Activated naive CD8-positive, alpha-beta T cell treated with anti-CD3 and anti-CD28 coated beads, Interleukin-2, amount 50 U/mL, for 16 hours (primary cell): ENCODE data around the gene GNA12.
A peak's percentile ranks its signal among the peaks of the same experiment; 100 is the strongest.
"Not testable (repeated sequence)": the region's sequence is repeated elsewhere in the genome, so short reads cannot be mapped to it uniquely, and the experiment has no call there.

Experiments used
- DNase-seq: peaks from one replicate; pipeline ENCODE4 v3.0.0-alpha.2; 2020; ENCODE audit warnings: low read depth, low spot score

The GNA12 gene

DNA sequence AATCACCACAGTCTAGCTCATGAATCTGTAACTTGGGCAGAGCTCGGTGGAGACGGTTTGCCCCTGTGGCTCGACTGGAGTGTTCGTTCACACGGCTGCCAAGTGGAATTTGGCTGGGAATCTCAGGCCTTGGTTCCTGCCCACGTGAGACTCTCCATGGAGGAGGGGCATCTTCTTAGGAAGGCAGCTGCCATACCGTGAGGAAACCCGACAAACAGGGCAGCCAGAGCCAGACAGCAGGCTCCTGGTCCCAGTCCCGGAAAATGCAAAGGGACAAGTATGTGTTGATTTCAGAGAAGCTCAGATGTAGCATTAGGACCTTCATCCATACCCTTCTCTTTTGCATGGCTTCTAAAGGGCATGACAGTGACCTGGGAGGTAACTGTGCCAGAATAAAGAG is 129.5 kb downstream of the GNA12 start:
- no peak for DNase-seq

DNA sequence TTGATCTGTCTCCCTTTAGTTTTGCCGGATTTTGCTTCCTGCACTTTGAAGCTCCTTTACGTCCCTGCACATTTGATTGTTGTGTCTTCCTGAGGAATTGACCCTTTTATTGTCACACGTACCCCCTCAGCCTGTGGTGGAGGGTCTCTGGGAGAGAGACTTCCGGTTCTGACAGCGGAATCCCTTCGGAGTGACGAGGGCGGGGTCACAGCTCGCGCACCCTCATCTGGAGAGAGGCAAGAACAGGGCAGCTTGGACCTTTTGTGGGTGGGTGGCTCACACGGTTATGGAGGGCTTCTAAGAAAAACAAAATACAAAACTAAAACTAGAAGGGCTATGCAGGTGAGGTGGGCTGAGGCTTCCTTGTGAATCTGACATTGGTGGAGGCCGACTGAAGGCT is 130.1 kb downstream of the GNA12 start:
- no peak for DNase-seq

DNA sequence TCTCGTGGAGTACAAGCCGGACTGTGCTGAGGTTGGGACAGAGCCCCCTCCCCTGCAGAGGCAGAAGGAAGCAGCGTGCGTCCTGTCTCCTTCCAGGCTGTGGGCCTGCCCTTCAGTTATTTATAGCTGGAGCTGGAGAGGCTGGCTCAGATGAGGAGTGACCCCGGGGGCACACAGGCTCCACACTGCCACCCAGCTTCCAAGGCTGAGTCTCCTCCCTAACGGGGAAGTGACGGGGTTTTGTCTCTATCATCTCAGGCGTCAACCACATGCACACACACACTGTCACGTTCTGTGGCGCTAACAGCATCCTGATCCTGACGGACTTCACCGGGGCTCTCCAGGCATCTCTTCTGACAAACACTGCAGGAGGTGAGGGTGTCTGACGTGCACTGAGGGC is 130.7 kb downstream of the GNA12 start:
- no peak for DNase-seq

DNA sequence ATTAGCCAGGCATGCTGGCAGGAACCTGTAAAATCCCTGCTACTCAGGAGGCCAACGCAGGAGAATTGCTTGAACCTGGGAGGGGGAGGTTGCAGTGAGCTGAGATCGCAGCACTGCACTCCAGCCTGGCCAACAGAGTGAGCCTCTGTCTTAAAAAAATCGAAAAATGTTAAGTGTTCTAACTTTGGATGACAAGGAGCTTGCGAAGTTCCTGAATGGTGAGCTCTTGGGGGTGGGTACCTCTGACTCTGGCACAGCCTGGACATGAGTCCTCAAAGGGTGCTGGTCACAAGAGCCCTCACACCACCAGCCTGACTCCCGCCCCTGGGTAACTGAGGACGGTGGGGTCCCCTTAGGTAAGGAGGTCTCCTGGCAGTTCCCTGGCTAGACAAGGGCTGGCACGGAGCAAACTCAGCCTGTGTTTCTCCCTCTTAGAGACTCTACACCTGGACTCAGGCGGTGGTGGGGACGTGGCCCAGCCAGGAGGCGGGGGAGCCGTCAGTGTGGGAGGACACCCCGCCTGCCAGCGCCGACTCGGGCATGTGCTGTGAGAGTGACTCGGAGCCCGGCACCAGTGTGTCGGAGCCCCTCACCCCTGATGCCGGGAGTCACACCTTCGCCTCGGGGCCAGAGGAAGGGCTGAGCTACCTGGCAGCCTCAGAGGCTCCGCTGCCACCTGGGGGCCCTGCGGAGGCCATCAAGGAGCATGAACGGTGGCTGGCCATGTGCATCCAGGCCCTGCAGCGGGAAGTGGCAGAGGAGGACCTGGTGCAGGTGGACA is 132.0 kb downstream of the GNA12 start:
- DNase-seq: no peak

DNA sequence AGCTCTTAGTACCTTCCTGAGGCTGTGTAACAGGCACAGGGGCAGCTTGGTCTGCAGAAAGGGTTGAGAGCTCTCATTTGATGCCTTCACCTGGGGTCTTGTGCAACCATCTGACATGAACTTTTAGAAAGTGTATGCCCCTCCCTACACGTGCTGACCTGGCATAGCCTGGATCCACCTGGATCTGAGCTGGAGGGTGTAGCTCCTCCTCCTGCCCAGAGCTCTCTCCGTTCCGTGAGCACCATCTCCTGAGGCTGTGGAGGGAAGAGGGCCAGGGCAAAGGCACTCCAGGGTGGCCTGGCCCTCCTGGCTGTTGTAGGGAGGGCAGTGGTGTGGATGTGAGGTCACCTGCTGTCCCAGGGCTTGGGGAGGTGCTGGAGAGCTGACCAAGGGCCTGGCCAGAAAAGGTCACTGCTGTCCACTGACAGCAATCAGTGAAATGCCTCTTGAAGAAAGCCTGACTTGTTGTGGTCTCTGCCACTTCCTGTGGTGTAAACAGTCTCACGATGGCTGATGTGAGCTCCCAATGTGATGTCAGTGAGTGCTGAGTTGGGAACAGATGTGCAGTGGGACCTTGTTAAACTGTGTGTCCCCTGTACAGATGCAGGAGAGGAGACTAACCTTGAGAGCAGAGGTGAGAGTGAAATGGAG is 133.1 kb downstream of the GNA12 start:
- DNase-seq: no peak

DNA sequence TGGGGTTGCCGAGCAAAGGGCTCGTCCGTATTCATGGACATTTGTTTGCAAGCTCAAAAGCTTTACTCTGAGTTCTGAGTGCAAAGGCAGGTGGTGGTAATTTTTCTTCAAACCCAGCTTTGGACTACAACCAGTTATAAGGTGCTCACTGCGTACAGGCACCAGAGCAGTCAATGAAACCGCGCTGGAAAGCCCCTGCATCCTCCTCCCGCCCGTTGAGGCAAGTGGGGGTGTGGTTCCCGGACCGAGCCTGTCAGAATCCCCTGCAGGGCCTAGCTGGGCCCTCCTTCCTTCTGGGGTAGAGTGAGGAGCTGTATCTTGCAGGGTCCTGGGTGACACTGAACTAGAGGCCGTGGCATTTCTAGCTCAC is 133.8 kb downstream of the GNA12 start:
- no peak for DNase-seq

DNA sequence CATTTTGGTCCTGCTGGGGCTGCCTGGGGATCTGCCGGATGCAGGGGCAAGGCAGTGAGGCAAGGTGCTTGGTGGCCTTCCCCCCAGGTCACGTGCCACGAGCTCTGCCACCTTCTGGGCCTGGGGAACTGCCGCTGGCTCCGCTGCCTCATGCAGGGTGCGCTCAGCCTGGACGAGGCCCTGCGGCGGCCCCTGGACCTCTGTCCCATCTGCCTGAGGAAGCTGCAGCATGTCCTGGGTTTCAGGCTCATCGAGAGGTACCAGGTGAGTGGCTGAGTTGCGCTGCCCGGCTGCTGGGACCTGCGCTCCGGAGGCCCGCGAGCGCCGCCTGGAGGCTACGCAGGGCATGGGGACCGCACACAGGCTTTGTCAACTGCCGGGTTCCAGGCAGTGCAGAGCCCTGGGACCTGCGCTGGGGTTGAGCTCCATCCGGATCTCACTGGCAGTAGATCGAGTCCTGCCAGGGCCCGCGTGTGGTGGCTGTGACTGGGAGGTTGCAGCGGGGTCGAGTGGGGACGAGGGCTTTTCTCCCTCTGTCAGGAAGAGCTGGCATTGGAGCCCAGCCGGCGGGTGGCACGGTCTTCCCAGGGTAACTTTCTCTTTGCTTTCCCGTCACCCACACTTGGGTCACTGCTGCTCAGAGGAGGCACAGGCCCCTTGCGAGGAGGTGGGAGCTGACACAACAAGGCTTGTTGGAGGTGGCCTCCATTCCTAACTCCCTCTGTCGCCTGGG is 134.4 kb downstream of the GNA12 start:
- DNase-seq: peak; percentile 34

DNA sequence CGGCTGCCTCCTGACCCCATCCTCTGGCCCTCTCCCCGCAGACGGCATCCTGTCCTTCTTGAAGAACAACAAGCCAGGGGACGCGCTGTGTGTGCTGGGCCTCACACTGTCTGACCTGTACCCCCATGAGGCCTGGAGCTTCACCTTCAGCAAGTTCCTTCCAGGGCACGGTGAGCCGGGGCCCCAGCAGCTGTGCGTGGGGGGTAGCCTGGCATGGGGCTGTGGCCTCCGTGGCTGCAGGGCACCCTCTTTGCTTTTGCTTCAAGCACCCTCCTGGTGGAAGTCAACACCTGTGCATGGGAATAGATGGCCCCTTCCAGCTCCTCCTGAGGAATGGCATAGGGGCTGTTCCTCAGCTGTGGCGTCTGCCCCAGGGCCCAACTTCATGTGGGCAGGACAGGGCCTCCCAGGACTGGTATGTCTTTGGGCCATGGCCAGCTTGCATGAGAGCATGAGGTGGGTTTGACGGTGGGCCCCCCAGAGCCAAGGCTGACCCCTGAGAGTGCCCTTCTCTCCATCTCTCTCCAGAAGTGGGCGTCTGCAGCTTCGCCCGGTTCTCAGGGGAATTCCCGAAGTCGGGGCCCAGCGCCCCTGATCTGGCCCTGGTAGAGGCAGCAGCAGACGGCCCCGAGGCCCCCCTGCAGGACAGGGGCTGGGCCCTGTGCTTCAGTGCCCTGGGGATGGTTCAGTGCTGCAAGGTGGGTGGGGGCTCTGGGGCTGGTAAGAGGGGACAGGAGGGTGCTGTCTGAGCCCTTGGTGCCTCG is 135.4 kb downstream of the GNA12 start:
- no peak for DNase-seq

DNA sequence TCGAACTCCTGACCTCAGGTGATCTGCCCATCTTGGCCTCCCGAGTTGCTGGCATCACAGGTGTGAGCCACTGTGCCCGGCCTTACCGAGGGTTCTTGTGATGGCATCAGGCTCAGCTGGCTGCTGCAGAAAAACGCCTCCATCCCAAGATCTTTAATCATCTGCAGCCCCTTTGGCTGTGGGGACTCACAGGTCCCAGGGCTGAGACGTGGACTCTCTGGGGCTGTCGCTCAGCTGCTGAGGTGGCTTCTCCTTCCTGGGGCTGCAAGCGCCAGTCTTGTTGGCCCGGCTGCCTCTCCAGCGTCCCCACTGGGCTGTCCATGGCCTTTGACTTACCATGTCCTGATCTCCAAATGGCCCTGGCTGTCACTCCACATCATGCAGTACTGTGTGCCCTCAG is 136.1 kb downstream of the GNA12 start:
- no peak for DNase-seq

DNA sequence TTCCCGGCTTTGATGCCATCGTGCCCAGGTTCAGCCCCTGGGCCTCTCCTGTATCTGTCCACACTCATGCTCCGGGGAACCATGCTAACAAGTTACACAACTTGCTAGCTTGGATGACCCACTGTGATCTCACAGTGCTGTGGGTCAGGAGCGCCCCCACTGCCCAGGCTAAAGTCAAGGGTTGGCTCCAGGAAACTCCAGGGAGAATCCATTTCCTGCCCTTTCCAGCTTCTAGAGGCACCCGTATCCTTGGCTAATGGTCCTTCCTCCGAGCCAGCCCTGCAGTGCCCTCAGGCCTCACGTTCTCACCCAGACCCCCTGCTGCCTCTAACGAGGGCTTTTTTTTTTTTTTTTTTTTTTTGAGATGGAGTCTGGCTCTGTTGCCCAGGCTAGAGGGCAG is 136.6 kb downstream of the GNA12 start:
- no peak for DNase-seq

DNA sequence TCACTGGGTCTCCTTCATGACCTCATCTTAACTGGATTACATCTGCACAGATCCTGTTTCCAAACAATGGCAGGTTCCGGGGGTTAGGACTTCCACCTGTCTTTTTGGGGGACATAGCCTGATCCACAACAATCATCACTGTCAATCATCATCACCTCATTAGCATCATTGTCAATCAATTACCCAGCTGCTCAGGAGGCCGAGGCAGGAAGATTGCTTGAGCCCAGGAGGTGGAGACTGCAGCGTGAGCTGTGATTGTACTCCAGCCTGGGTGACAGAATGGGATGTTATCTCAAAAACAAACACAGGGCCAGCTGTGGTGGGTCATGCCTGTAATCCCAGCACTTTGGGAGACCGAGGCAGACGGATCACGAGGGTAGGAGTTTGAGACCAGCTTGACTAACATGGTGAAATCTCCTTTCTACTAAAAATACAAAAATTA is 137.4 kb downstream of the GNA12 start:
- DNase-seq: no peak

DNA sequence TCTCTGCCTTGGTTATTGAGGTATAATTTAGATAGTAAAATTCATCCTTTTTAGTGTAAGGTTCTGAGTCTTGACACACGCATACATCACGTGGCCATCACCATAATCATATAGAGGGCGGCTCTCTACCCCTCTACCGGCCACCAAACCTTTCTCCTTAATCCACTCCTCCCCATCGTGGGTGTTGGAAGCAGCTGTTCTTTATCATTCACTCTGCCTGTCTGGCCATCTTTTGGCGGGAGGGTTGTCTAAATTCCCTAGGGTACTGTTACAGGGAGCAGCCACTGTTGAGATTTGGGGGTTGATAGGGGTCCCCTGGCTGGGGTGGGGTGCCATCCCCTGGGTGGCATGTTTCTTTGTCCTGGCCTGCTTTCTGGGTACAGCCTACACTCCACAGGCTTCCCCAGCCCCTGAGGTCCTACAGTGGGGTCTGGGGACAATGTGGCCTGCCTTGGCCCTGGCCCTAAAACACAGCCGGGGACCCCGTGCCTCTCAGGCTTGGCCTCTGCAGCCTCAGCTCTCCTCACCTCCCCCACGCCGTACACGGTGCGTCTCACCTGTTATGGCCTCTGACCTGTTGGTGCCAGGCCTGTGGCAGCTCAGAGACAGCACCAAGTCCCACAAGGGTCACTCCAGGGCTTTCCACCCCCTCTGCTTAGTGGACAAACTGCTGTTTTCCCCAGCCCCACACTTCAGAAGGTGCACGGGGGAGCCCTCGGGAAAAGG is 138.6 kb downstream of the GNA12 start:
- DNase-seq: no peak

DNA sequence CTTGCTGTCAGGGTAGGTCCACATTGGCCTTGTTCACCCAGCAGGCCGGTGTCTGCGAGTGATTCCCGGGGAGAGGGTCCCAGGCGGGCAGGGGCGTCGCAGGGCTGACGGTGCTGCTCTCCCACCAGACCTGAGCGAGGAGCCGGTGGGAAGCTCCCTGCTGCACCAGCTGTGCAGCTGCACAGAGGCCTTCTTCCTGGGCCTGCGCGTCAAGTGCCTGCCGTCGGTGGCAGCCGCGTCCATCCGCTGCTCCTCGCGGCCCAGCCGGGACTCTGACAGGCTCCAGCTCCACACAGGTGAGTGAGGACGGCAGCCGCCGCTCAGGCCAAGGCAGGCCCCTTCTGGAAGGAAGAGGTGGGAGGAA is 141.5 kb downstream of the GNA12 start:
- no peak for DNase-seq

DNA sequence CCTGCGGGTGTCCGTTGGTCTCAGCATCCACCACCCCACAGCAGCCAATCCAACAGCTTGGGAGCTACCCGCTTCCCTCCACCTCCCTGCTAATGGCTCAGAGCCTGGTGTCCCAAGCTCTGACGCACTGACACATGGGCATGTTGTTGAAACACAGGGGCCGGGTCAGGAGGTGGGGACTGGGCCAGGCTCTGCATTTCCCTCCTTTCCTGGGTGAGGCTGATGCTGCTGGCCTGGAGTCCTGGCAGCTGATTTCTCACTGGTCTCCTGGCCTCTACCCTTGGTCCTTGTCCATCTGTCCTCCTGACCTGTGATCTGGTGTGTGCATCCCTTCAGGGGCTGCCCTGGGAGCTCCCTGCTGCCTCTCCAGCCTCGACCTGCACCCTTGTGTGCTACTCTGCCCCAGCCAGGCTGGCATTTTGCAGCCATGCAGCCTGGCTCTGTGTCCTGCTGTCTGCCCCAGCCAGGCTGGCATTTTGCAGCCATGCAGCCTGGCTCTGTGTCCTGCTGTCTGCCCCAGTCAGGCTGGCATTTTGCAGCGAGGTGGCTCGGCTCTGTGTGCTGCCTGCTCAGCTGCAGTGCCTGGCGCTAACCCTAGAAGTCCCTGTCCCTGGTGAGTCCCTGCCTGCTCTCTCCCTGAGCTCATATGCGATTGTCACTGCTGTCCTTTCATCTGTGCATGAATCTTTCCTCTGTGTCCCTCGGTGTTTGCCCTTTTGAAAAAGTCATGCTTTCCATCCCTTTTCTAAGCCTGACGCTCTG is 142.1 kb downstream of the GNA12 start:
- no peak for DNase-seq

DNA sequence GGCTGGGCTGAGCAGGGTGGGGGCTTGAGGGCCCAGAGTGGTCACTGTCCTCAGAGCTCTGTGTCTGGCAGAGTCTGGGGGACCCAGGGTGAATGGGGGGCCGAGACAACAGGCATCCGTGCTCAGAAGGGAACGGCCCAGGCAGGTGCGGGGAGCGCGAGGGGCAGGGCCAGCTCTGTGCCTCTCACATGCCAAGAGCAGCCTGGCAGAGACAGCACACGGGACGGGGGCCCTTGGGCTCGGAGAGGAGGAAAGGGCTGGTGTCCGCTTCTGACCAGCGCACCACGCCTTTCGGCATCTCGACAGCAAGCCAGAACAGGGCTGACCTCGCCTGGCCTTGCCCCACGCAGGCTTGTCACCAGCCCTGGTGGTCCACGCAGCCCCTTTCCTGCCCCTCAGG is 142.7 kb downstream of the GNA12 start:
- no peak for DNase-seq

DNA sequence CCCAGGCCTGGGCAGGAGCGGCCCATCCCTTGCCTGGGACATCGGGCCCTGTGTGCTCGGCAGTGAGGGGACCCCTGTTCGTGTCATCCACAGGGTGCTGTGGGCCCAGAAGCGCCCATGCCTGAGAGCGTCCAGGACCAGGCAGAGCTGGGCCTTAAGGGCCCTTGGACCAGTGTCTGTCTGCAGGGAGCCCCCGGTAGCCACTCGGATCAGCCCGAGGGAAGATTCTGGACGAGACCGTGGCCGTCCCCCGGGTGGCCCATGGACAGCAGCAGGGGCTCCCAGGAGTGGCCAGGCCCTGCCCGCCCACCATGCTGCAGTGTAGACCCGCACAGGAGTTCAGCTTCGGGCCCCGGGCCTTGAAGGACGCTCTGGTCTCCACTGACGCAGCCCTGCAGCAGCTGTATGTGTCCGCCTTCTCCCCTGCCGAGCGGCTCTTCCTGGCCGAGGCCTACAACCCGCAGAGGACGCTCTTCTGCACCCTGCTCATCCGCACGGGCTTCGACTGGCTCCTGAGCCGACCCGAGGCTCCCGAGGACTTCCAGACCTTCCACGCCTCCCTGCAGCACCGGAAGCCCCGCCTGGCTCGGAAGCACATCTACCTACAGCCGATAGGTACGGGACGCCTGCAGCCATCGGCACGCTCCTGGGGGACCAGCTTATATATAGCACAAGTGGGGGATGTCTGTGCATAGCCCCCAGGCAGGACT is 143.8 kb downstream of the GNA12 start:
- DNase-seq: no peak

DNA sequence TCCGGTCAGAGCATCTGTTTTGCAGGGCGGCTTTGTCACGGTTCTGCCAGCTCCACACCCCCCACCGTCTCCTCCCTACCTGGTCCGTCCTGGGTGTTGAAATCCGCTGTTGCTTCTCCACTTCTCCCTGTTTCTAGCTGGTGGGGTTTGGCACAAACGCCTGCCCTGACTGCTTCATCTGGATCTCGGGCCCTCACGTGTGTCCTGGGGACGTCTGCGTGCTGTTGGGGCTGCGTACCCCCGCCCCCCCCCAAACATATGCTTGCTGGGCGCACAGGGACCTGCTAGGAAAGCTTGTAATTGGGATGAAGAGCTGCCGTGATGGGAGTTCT is 144.9 kb downstream of the GNA12 start:
- DNase-seq: no peak

DNA sequence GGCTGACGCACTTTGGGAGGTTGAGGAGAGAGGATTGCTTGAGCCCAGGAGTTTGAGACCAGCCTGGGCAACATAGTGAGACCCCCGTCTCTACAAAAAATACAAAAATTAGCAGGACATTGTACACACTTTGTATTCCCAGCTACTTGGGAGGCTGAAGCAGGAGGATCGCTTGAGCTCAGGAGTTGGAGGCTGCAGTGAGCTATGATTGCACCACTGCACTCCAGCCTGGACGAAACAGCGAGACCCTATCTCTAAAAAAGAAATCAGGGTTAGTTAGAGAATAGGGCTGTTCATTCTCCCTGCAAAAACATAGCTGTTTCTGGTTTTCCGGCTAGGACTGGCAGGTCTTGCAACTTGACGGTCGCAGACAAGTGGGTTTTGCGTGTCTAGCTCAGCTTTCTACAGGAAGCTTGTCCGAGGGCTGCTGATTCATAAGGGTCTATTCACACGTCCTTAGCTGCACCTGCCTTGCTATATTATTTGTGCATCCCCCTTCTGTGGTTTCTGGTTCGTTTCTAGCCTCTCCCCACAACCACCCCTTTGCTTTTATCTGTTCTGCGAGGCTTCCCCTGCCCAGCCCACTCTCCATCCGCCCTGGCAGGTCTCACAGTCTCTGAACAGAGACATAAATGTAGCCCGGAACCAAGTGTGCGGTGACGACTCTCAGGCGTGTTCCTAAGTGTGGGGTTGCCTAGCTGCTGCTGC is 145.4 kb downstream of the GNA12 start:
- DNase-seq: peak; percentile 34

DNA sequence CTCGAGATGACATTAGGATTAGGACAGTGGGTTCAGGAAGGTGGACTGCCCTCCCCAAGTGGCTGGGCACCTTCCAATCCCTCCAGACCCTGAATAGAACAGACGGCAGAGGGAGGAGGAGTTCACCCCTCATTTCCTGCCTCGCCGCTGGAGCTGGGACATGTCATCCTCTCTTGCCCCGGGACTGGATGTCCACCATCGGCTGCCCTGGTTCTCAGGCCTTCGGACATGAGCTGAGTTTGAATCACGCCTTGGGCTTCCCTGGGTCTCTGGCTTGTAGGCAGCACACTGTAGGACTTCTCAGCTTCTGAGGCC is 150.0 kb downstream of the GNA12 start:
- DNase-seq: not testable (repeated sequence)
